Activated T-helper 2 cell treated with anti-CD3 and anti-CD28 coated beads, Interferon-gamma antibody, Interleukin-2, Interleukin-4, amounts not matched to agents 10 μg/mL and 5 μg/mL and 100 μg/mL, durations not matched to agents 14 hours and 24 hours and 36 hours (primary cell): Measurements from ENCODE around the gene DRC7. TPM values are rescaled to one million over a fixed set of nuclear protein-coding genes. Genes with fewer than 3 reads are reported as not detected.
A peak's percentile ranks its signal among the peaks of the same experiment; 100 is the strongest.
"Not testable (repeated sequence)": the region's sequence is repeated elsewhere in the genome, so short reads cannot be mapped to it uniquely, and the experiment has no call there.

Source experiments
- DNase-seq: peaks from one replicate; pipeline ENCODE4 v3.0.0; 2021; ENCODE audit warnings: low spot score
- H3K27ac Mint-ChIP-seq: one replicate; pipeline ENCODE4 v1.8.0; 2021; ENCODE audit warnings: mixed read lengths
- H3K27me3 Mint-ChIP-seq: one replicate; pipeline ENCODE4 v1.8.0; 2021; ENCODE audit warnings: low read depth, mixed read lengths
- H3K36me3 Mint-ChIP-seq: one replicate; pipeline ENCODE4 v1.8.0; 2021; ENCODE audit warnings: low read depth, mixed read lengths
- H3K4me1 Mint-ChIP-seq: one replicate; pipeline ENCODE4 v1.8.0; 2021; ENCODE audit warnings: low read depth, mixed read lengths
- H3K4me3 Mint-ChIP-seq: one replicate; pipeline ENCODE4 v1.8.0; 2021; ENCODE audit warnings: low read depth, mild to moderate bottlenecking, moderate library complexity, mixed read lengths
- H3K9me3 Mint-ChIP-seq: one replicate; pipeline ENCODE4 v1.8.0; 2021; ENCODE audit warnings: mixed read lengths
- intact Hi-C: fragments of 100-400 bp; cut with micrococcal nuclease; formaldehyde crosslinking; loops from one replicate; pipeline ENCODE4 v1.15.1; 2023
- total RNA-seq: library from RNA; stranded (reverse); gene quantifications from 2 replicates; pipeline ENCODE4 v1.2.3, GENCODE V29; 2022

DRC7 gene
- total RNA-seq, 1 donor from 2014 or later = not detected

DNA sequence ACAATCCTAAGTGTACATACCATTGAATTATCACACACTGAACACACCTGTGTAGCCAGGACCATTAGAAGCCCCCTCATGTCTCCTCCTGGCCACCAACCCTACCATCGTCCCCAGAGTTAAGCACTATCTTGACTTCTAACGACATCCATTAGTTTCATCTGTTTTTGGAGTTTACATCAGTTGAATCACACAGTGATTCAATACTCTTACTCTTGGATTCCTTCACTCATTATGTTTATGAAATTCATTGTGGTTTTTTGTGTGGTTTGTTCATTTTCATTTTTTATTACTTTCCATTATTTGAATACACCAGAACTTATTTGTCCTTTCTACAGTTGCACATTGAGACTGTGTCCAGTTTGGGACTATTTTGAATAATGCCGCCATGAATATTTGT lies 13.6 kb downstream of the DRC7 start:
- no peak overlapping the region for H3K27ac Mint-ChIP-seq
- peaks cover 2% of the 10 kb centered on the region for H3K4me1 Mint-ChIP-seq
- intact Hi-C loops = no loop called here
- H3K4me3 Mint-ChIP-seq = no peak overlapping the region
- no peaks in the 10 kb centered on the region for H3K9me3 Mint-ChIP-seq
- DNase-seq = no peak
- H3K36me3 Mint-ChIP-seq = no peaks in the 10 kb centered on the region
- peaks cover 21% of the 10 kb centered on the region for H3K27me3 Mint-ChIP-seq

DNA sequence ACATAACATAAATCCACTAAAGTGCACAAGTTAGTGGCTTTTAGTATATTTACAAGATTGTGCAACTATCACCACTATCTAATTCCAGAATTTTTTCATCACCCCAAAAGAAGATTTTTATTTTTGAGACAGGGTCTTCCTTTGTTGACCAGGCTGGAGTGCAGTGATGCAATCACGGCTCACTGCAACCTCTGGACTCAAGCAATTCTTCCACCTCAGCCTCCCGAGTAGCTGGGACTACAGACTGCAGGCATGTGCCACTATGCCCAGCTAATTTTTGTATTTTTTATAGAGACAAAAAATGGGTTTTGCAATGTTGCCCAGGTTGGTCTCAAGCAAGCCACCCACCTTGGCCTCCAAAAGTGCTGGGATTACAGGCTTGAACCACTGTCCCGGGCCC lies 15.1 kb downstream of the DRC7 start:
- no peak overlapping the region for H3K27ac Mint-ChIP-seq
- H3K27me3 Mint-ChIP-seq = peaks cover 23% of the 10 kb centered on the region
- peaks cover 2% of the 10 kb centered on the region for H3K4me1 Mint-ChIP-seq
- no peak overlapping the region for H3K4me3 Mint-ChIP-seq
- no peak for DNase-seq
- intact Hi-C loops = no loop called here
- no peaks in the 10 kb centered on the region for H3K9me3 Mint-ChIP-seq
- no peaks in the 10 kb centered on the region for H3K36me3 Mint-ChIP-seq

DNA sequence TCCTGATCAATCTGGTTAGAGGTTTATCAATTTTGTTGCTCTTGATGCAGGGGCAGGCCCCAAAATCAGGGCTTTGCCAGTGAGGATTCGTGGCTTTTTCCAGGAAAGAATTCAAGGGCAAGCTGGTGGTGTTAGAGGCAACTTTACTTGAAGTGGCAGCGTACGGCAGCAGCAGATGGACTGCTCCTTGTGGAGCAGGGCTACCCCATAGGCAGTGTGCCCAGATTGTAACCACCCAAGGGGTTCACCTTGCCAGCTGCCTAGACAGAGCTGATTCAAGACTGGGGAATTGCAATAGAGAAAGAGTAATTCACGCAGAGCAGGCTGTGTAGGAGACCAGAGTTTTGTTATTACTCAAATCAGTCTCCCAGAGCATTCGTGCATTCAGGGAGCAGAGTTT lies 16.7 kb downstream of the DRC7 start:
- Mint-ChIP-seq H3K4me1 (peaks cover 2% of the 10 kb centered on the region), H3K4me3 (no peak overlapping the region), H3K27me3 (peaks cover 23% of the 10 kb centered on the region), H3K9me3 (no peaks in the 10 kb centered on the region), H3K36me3 (no peaks in the 10 kb centered on the region), H3K27ac (no peak overlapping the region)
- intact Hi-C loops = no loop called here
- DNase-seq = no peak

DNA sequence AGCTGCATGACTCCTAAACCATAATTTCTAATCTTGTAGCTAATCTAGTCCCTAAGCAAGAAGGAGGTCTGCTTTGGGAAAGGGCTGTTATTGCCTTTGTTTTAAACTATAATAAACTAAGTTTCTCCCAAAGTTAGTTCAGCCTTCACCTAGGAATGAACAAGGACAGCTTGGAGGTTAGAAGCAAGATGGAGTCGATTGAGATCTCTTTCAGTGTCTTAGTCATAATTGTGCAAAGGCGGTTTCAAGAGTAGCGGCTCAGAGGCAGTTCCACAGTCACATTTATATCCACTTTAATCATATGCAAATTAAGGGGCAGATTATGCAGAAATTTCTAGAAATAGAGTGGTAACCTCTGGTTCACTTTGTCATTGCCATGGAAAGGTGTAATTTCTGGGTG lies 17.4 kb downstream of the DRC7 start:
- Mint-ChIP-seq H3K27me3 (peaks cover 23% of the 10 kb centered on the region), H3K4me3 (no peak overlapping the region), H3K4me1 (peaks cover 2% of the 10 kb centered on the region), H3K36me3 (no peaks in the 10 kb centered on the region), H3K27ac (no peak overlapping the region), H3K9me3 (no peaks in the 10 kb centered on the region)
- intact Hi-C loops = no loop called here
- no peak for DNase-seq

DNA sequence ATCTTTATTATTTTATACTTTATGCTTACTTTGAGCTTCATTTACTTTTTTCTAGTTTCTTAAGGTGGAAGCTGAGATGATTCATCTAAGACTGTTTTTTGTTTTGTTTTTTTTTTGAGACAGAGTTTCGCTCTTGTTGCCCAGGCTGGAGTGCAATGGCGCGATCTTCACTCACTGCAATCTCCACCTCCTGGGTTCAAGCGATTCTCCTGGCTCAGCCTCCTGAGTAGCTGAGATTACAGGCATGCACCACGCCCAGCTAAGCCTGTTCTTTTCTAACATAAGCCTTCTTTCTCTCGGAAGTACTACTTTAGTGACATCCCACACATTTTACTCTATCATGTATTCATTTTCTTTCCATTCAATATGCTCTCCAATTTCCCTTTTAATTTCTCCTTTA lies 18.0 kb downstream of the DRC7 start:
- intact Hi-C loops, H3K4me1 Mint-ChIP-seq, DNase-seq, H3K36me3 Mint-ChIP-seq, H3K4me3 Mint-ChIP-seq, H3K27ac Mint-ChIP-seq, H3K9me3 Mint-ChIP-seq: not testable (repeated sequence)
- peaks cover 23% of the 10 kb centered on the region for H3K27me3 Mint-ChIP-seq

DNA sequence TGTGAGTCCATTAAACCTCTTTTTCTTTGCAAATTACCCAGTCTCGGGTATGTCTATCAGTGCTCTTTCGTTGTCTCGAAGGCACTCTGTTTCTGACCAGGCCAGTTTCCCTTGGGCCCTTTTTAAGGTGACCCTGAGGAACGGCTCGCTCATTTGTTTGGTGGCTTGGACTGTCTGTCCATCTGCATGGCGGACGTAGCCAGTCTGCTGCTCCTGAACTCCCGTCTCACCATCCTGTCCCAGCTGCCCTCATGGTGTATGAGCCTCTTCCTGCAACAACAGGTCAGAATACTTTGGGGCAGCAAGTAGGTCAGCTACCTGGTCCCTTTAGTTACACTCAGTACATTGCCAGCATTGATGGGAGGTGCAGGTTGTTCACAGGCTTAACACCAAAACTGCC lies 19.0 kb downstream of the DRC7 start:
- no peak overlapping the region for H3K4me3 Mint-ChIP-seq
- no peak for DNase-seq
- H3K27me3 Mint-ChIP-seq = peaks cover 23% of the 10 kb centered on the region
- H3K36me3 Mint-ChIP-seq = no peaks in the 10 kb centered on the region
- intact Hi-C loops = no loop called here
- H3K4me1 Mint-ChIP-seq = peaks cover 2% of the 10 kb centered on the region
- no peaks in the 10 kb centered on the region for H3K9me3 Mint-ChIP-seq
- H3K27ac Mint-ChIP-seq = no peak overlapping the region

DNA sequence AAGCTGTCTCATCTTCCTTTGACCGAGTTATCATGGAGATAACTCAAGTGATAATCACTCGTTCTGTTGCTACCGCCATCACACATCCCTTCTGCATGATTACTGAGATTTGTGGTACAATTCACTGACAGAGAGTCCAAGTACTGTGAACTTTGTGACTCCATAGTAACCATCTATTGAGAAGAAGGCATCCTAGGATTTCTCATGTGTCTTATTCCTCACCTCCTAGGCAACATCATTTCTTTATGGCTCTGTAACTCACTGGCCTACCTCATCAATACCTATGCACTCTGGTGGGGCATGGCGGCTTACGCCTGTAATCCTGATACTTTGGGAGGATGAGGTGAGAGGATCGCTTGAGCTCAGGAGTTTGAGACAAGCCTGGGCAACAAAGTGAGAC lies 19.4 kb downstream of the DRC7 start:
- intact Hi-C loops = no loop called here
- H3K27me3 Mint-ChIP-seq = peaks cover 23% of the 10 kb centered on the region

DNA sequence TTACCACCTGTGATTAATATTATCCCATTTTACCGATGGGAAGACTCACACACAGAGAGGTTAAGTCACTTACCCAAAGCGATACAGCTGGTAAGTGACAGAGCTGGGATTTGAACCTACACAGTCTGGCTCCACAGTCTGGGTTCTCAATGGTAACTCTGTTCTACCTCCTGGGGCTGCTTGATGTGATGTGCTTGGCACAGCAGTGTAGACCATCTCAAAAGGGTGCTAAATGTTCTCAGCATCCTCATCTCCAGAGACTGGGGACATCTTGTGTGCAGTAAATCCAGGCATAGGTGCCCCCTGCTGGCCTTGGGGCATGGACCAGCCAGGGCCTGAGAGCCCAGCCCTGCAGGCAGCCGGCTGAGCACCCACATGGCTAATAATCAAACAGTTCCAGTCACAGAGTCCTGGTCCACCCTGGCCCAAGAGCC lies 25.6 kb downstream of the DRC7 start:
- peak; percentile 33 for DNase-seq
- Mint-ChIP-seq H3K36me3 (no peaks in the 10 kb centered on the region), H3K4me1 (no peaks in the 10 kb centered on the region), H3K9me3 (no peaks in the 10 kb centered on the region), H3K27ac (no peak overlapping the region), H3K27me3 (peaks cover 2% of the 10 kb centered on the region), H3K4me3 (no peak overlapping the region)
- intact Hi-C loops = loop anchor here (2.0 to 5.0 kb wide), 3 partner anchors 33 to 143 kb away; no protein-coding TSS in a partner anchor

More for the DNA sequence above, 19.4 kb downstream of the DRC7 start:
- no peak for DNase-seq
- no peaks in the 10 kb centered on the region for H3K36me3 Mint-ChIP-seq
- no peaks in the 10 kb centered on the region for H3K9me3 Mint-ChIP-seq
- H3K4me3 Mint-ChIP-seq = no peak overlapping the region
- H3K4me1 Mint-ChIP-seq = peaks cover 2% of the 10 kb centered on the region
- no peak overlapping the region for H3K27ac Mint-ChIP-seq

DNA sequence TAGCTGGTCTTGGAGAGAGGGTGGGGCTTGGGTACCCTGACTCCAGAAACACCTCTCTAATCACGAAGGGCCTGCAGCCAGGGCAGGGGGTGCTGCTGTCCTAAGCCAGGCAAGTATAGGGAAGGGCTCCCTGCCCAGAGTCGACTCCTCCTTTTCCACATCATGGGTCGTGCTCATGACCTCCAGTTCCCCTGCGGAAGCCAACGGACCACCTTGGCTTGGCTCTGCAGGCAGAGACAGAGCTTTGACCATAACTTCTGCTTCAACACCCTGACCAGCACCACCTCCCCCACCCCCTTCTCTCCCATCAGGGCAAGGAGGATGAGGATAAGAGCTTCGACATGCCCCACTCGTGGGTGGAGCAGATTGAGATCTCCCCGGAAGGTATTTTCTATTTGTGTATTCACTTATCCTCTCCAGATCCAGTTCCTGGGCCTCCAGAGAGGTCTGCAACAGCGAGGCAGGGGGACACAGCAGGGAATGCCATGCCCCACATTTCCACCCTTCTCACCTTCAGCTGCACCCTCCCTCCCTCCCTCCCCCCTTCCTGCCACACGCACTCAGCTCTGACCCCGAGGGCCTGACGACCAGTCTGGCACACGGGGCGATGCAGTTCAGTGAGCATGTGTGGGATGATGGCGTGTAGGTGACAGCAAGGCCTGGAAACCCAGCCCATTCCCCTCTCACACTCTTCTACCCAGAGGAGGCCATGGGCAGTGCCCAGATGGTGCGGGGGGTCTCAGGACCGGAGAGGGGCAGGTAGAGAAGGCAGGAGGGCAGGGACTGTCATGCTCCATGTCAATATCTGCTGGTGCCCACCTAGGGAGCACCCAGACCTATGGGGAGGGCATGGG lies 27.0 kb downstream of the DRC7 start:
- DNase-seq = no peak
- intact Hi-C loops = loop anchor here (2.0 to 5.0 kb wide), 3 partner anchors 34 to 145 kb away; no protein-coding TSS in a partner anchor
- Mint-ChIP-seq H3K36me3 (no peaks in the 10 kb centered on the region), H3K27ac (no peak overlapping the region), H3K9me3 (no peaks in the 10 kb centered on the region), H3K4me3 (no peak overlapping the region), H3K4me1 (no peaks in the 10 kb centered on the region), H3K27me3 (peaks cover 2% of the 10 kb centered on the region)

DNA sequence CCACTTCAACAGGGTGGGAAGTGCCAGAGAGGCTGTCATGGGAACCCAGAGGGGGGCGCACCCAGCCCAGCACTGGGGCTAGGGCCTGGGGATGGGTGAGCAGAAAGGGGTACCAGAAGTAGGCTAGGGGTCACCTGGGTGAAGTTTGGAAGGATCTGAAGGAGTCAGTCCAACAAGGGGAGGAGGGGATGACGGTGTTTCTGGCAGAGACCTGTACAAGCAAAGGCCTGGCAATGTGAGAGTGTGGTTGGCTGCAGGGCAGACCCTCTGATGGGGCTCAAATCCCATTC lies 27.5 kb downstream of the DRC7 start:
- Mint-ChIP-seq H3K4me3 (no peak overlapping the region), H3K27me3 (peaks cover 2% of the 10 kb centered on the region), H3K9me3 (no peaks in the 10 kb centered on the region), H3K4me1 (no peaks in the 10 kb centered on the region), H3K27ac (no peak overlapping the region), H3K36me3 (no peaks in the 10 kb centered on the region)
- intact Hi-C loops = loop anchor here (5.0 kb wide), 2 partner anchors 35 to 75 kb away; no protein-coding TSS in a partner anchor
- DNase-seq = no peak

DNA sequence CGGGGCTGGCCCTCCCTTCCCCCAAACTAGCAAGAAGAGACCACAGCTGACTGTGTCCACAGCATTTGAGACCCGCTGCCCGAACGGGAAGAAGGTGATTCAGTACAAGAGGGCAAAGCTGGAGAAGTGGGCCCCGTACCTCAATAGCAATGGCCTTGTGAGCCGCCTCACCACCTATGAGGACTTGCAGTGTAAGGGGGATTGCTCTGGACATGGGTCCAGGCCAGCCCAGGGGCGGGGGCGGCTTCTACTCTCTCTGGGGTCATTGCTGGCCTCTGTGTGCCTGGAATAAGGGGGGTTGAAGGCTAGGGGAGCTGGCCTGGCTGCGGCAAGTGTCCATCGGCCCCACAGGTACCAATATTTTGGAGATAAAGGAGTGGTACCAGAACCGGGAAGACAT lies 28.0 kb downstream of the DRC7 start:
- H3K9me3 Mint-ChIP-seq = no peaks in the 10 kb centered on the region
- no peak for DNase-seq
- no peaks in the 10 kb centered on the region for H3K36me3 Mint-ChIP-seq
- H3K27me3 Mint-ChIP-seq = peaks cover 2% of the 10 kb centered on the region
- no peaks in the 10 kb centered on the region for H3K4me1 Mint-ChIP-seq
- H3K4me3 Mint-ChIP-seq = no peak overlapping the region
- intact Hi-C loops = loop anchor here (5.0 kb wide), 2 partner anchors 35 to 75 kb away; no protein-coding TSS in a partner anchor
- no peak overlapping the region for H3K27ac Mint-ChIP-seq

DNA sequence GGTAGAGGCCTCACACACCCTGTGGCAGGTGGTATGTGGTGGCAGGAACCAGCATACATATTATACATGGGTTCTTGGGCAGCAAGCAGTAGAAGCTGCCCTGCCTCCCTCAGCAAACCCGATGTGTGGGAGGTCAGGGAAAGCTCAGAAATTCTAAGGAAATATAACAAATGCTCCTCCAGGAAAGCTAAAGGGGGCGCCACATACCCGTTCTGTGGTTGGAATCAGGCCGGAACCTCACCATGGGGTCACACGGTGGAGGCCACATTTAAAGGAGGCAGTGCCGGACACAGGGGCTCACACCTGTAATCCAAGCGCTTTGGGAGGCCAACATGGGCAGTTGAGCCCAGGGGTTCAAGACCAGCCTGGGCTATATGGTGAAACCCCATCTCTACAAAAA lies 28.6 kb downstream of the DRC7 start:
- Mint-ChIP-seq H3K27ac (no peak overlapping the region), H3K9me3 (no peaks in the 10 kb centered on the region), H3K4me1 (no peaks in the 10 kb centered on the region), H3K27me3 (peaks cover 2% of the 10 kb centered on the region), H3K4me3 (no peak overlapping the region), H3K36me3 (no peaks in the 10 kb centered on the region)
- DNase-seq = no peak
- intact Hi-C loops = loop anchor here (5.0 kb wide), 2 partner anchors 36 to 76 kb away; no protein-coding TSS in a partner anchor

DNA sequence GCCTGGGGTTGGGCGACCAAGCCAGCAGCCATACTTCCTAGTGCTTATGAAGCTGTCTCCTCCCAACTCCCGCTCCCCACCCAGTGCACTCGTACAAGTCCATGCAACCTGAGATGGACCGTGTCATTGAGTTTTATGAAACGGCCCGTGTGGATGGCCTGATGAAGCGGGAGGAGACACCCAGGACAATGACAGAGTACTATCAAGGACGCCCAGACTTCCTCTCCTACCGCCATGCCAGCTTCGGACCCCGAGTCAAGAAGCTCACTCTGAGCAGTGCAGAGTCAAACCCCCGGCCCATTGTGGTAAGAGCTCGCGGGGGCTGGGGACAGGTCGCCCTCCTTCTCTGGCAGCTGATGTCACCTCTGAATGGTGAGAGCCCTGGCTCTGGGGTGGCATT lies 29.9 kb downstream of the DRC7 start:
- DNase-seq = no peak
- Mint-ChIP-seq H3K9me3 (no peaks in the 10 kb centered on the region), H3K4me1 (no peaks in the 10 kb centered on the region), H3K4me3 (no peak overlapping the region), H3K27ac (no peak overlapping the region), H3K27me3 (peaks cover 2% of the 10 kb centered on the region), H3K36me3 (no peaks in the 10 kb centered on the region)
- intact Hi-C loops = loop anchor here (5.0 kb wide), 2 partner anchors 37 to 77 kb away; no protein-coding TSS in a partner anchor
